ENCODE data around the gene OR2T11. TPM values are rescaled to one million over a fixed set of nuclear protein-coding genes. Genes with fewer than 3 reads are reported as not detected.

OR2T11 gene
- total RNA-seq, 1 experiment from 2014 or later: not detected

- H3K23ac ChIP-seq (ENCODE audit: insufficient read length, low read depth, low read length): no peak overlapping the region
- no peak overlapping the region for H2BK5ac ChIP-seq (ENCODE audit: insufficient read length, low read length)
- H3K27me3 ChIP-seq (ENCODE audit: insufficient read depth, low read length): no peaks in the 10 kb centered on the region
- H2AK5ac ChIP-seq (ENCODE audit: insufficient read length, low read length): no peak overlapping the region
- H4K8ac ChIP-seq (replicated peaks; ENCODE audit: insufficient read length, low read depth, low read length): no peak overlapping the region
- H2AFZ ChIP-seq (ENCODE audit: low read length): no peak overlapping the region
- TF ChIP-seq CTCF (conservative IDR thresholded peaks at IDR 0.05): no peak
- no peaks in the 10 kb centered on the region for H3K79me1 ChIP-seq (ENCODE audit: insufficient read depth, low read depth, low read length, poor library complexity, severe bottlenecking)
- no peak overlapping the region for H2BK12ac ChIP-seq (ENCODE audit: insufficient read length, low read depth, low read length)
- no peaks in the 10 kb centered on the region for H3K23me2 ChIP-seq (ENCODE audit: insufficient read length, low read depth, low read length, poor library complexity, severe bottlenecking)
- no peak overlapping the region for H3K9ac ChIP-seq (ENCODE audit: extremely low read depth, insufficient read length, low read length)
- Mint-ChIP-seq H3K9me3 (peaks cover 70 to 76% of the 10 kb centered on the region in 2 experiments), H3K4me1 (no peaks in the 10 kb centered on the region), H3K27me3 (ENCODE audit: low read depth) (no peaks in the 10 kb centered on the region), H3K27ac (no peak overlapping the region; a peak in 1 of 7 replicates), H3K4me3 (no peak overlapping the region), H3K36me3 (ENCODE audit: insufficient read depth in 1 of 3, low read depth in 3 of 3) (peaks cover 2 to 13% (median 12%) of the 10 kb centered on the region in 3 experiments)
- H3K79me2 ChIP-seq (ENCODE audit: insufficient read depth, low read length): no peaks in the 10 kb centered on the region
- no peak overlapping the region for H3K14ac ChIP-seq (ENCODE audit: insufficient read depth, low read length)
- H3K18ac ChIP-seq (ENCODE audit: insufficient read length, low read depth, low read length): no peak overlapping the region
- WGBS (ENCODE audit: extremely low coverage, insufficient read length, low lambda C conversion rate): no CpG with 5 or more reads among the region's 8 CpGs
- H3T11ph ChIP-seq (ENCODE audit: low read length): no peak overlapping the region
- H2BK15ac ChIP-seq (ENCODE audit: low read depth, low read length): no peak overlapping the region
- no peak overlapping the region for H2BK120ac ChIP-seq (ENCODE audit: low read depth, low read length, poor library complexity, severe bottlenecking)
- peaks cover 55% of the 10 kb centered on the region for H3K9me3 ChIP-seq (ENCODE audit: control insufficient read depth, low read depth, low read length)
- no peak overlapping the region for H4K91ac ChIP-seq (ENCODE audit: insufficient read length, low read depth, low read length)
- DNase-seq: no peak
- H2BK20ac ChIP-seq (ENCODE audit: low read depth, low read length, poor library complexity, severe bottlenecking): no peak overlapping the region
- H4K5ac ChIP-seq (ENCODE audit: insufficient read length, low read depth, low read length): no peak overlapping the region
- no peaks in the 10 kb centered on the region for H4K20me1 ChIP-seq (ENCODE audit: control insufficient read depth, insufficient read depth, insufficient read length)
- H3K4ac ChIP-seq (ENCODE audit: low read depth, low read length): no peak overlapping the region
- H3K56ac ChIP-seq (ENCODE audit: insufficient read length, low read depth, low read length): no peak overlapping the region
- H3K27ac ChIP-seq (ENCODE audit: insufficient read length, low read depth, low read length): no peak overlapping the region
- H3K4me1 ChIP-seq (ENCODE audit: insufficient read depth, low read length): no peaks in the 10 kb centered on the region
- H3K4me2 ChIP-seq (ENCODE audit: insufficient read depth, insufficient read length, low read length): no peak overlapping the region
Observed at GRCh38 chr1:248681651-248682050, 46.8 kb upstream of the OR2T11 start.
